HCT116 (cell line): ENCODE measurements around the gene IGSF23.

Source experiments
- CTCF ChIP-seq, 3 experiments: fragments of 200-600 bp in 1 of 3; sonication (generic) in 1 of 3; IDR thresholded peaks in 2 of 3; conservative IDR thresholded peaks in 1 of 3; 2 replicates each; pipeline ENCODE4 v1.5.1; 2012 to 2017; ENCODE audit warnings: low read depth in 2 of 3, low read length in 2 of 3, antibody characterized with exemption in 1 of 3, borderline replicate concordance in 1 of 3, control low read depth in 1 of 3, mild to moderate bottlenecking in 1 of 3, mixed read lengths in 1 of 3, mixed run types in 1 of 3, moderate library complexity in 1 of 3; ENCODE audit not compliant: insufficient read depth in 1 of 3
- POLR2AphosphoS5 ChIP-seq: IDR thresholded peaks from 2 replicates; pipeline ENCODE4 v1.6.1; 2011; ENCODE audit warnings: mild to moderate bottlenecking, low read depth, low read length, moderate library complexity

DNA sequence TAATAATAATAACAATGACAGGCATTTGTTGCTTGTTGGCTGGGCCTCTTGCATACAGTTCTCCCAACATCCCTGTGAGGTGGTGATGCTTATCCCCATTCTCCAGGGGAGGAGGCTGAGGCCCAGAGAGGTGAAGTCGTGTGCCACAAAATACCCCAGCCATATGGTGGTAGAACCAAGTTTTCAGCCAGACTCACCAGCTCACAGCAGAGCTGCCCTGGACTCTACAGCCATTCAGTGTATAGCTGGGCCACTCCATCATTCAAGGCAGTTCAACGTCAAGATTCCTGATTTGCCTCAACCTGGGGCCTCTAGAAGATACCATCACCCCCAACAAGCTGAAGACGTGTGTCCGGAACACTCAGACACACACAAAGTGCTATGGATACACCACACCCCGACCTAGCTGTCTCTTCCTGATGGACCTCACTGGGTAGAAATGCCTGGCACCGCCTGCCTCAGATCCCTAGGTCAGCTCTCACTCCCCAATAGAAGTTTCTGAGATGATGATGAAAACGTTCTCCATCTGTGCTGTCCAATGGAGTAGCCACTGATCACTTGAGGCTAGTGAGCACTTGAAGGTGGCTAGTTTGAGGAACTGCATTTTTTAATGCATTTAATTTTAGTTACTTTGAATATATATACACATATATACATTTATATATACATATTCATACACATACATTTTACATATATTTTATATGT lies 53.6 kb downstream of the IGSF23 start:
- TF ChIP-seq CTCF (IDR thresholded peaks at IDR 0.05 in 2 of 3, conservative IDR thresholded peaks at IDR 0.05 in 1 of 3; ENCODE audit: borderline replicate concordance in 1 of 3, insufficient read depth in 1 of 3, low read depth in 2 of 3, low read length in 2 of 3) (no peak), POLR2AphosphoS5 (no peak; the same call in 1 of the 2 replicates)
